Activated T-helper 9 cell treated with anti-CD3 and anti-CD28 coated beads, Interleukin-2, amount 50 U/mL, for 16 hours (primary cell): Measurements from ENCODE around the gene MMP24.
"Not testable (repeated sequence)": the region's sequence is repeated elsewhere in the genome, so short reads cannot be mapped to it uniquely, and the experiment has no call there.

Experiments
- DNase-seq: peaks from one replicate; pipeline ENCODE4 v3.0.0-alpha.2; 2020; ENCODE audit warnings: low read depth

MMP24 gene

DNA sequence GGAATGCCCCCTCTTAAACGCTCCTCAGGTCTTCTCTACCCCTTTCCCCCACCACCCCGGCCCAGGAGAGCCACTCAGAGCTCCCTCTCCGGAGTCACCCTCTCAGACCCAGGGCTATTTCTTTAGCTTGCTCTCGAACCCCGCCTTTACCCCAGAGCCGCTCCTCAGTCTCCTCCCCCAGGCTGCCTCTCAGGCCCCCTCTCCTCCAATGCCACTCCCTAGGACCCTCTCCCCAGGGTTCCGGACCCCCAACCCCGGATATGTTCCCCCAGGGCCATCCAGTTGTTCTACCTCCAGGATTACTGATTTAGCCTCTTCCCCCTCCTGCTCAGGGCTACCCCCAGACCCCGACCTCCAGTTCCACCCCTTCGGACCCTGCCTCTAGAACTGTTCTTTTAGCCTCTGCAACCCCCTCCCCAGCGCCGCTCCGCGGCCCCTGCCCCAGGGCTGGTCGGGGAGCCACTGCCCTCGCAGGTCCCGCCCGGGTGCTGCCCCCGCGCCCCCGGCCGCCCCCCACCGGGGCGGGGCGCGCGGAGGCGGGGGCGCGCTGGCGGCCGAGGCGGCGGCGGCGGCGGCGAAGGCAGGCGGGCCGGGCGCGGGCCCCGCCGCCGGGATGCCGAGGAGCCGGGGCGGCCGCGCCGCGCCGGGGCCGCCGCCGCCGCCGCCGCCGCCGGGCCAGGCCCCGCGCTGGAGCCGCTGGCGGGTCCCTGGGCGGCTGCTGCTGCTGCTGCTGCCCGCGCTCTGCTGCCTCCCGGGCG is at the start of gene MMP24:
Gene MMP24 (plus strand): TSS at position 565 of the 758 bp plus-strand sequence. CDS start 49 bp downstream, at position 614.
- no peak for DNase-seq

DNA sequence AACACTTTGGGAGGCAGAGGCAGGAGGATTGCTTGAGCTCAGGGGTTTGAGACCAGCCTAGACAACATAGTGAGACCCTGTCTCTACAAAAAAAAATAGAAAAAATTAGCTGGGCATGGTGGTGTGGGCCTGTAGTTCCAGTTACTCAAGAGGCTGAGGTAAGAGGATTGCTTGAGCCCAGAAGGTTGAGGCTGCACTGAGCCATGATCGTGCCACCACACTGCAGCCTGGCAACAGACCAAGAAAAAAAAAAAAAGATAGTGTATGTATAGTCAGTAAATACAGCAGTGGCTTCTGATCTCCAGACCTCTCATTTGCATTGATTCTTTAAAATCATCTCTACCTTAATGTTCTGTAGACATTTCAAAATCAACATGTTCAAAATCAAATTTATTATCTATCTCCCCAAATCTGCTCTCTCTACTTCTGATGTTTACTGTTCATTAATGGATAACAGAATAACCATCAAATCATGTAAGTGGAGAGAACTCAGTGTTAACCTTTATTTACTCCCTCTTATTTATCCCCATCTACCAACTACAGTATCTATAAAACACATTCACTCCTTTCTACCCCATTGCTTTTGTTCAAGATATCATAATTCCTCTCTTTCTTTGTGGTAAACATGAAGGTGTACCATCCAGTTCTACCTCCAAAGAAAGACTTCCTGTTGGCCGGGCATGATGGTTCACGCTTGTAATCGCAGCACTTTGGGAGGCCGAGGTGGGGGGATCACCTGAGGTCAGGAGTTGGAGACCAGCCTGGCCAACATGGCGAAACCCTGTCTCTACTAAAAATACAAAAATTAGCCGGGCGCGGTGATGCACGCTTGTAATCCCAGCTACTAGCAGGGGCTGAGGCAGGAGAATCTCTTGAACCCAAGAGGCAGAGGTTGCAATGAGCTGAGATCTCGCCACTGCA is 46.9 kb upstream of the MMP24 start:
- DNase-seq, result no peak

DNA sequence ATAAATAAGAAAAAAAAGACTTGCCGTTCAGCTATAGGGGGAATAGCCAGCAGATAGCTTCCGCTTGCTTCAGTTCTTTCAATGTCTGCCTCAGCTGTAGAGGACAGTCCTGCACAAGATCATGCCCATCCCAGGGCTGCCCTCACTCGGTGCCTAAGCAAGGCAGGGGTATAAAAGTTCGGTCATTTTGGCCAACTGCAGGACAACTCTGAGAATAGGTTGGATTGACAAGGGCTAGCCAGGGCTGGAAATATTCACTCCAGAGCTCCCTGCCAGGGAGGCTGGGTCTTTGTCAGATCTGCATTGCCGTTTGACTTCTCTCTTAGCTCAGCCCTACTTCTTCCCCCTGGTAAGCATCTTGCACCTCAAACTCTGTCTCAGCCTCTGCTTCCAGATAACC is 46.2 kb upstream of the MMP24 start:
- no peak for DNase-seq

DNA sequence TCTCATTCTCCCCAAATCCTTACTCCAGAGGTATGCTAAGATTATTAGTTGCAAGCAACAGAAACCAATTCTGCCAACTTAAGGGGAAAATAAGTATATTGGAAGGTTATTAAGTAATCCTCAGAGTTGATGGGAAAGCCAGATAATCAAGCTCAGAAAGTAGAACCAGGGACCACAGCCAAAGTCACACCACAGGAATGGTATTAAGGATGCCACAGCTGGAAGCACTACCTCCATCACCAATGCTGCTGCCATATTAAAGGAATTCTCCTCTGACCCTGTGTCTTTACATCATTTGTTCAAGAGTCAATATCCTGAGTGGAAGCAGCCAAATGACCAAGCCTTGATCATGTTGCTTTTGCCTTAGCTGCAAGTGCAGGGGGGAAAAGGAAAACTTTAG is 44.8 kb upstream of the MMP24 start:
- no peak for DNase-seq

DNA sequence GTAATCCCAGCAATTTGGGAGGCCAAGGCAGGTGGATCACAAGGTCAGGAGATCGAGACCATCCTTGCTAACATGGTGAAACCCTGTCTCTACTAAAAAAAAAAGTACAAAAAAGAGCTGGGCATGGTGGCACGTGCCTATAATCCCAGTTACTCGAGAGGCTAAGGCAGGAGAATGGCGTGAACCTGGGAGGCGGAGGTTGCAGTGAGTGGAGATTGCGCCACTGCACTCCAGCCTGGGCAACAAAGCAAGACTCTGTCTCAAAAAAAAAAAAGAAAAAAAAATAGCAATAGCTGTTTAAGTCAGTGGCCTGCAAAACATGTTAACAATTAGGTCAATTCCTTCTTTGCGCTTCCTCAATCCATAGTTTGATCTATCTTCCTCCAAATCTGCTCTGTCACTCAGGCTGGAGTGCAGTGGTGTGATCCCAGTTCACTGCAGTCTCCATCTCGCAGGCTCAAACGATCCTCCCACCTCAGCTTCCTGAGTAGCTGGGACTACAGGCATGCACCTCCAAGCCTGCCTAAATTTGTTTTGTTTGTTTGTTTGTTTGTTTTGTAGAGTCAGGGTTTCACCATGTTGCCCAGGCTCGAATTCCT is 39.7 kb upstream of the MMP24 start:
- DNase-seq, result not testable (repeated sequence)

DNA sequence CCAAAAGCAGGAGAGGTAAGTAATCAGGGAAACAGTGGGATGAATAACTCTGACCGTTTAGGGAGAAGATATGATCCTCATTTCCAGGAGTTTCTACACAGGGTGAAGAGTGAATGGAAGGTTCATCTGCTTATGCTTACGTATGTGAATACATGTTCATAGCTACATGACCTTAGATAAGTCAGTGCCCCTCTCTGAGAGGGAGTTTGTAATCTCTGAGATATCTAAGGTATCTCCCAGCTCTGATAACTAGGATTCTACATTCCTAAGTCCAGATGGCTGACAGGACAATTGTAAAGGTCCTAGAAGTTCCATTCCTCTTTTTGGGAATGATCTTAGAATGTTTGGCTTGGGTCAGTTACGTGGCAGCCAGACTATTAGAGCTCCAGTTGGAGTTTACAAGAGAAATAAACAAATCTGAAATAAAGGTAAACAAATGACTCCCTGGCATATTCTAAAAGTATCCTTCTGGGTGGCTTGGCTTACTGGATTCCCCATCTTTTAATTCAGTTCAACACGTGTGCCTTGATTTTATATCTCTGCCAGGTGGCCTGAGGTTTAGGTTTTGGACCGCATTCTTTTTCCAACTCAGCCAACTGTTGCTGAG is 38.8 kb upstream of the MMP24 start:
- DNase-seq, result no peak

DNA sequence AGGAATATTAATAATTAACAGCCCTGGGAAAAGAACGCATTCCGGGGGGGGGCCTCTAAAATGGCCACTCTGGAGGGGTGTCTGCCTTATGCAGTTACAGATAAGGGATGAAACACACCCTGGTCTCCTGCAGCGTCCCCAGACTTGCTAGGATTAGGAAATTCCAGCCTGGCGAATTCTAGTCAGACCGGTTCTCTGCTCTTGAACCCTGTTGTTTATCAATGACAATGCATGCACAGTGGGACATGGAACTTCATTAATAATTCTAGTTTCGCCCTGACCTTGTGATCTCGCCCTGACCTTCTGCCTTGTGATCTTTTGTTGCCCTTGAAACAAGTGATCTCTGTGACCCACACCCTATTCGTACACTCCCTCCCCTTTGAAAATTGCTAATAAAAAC is 37.3 kb upstream of the MMP24 start:
- not testable (repeated sequence) for DNase-seq

DNA sequence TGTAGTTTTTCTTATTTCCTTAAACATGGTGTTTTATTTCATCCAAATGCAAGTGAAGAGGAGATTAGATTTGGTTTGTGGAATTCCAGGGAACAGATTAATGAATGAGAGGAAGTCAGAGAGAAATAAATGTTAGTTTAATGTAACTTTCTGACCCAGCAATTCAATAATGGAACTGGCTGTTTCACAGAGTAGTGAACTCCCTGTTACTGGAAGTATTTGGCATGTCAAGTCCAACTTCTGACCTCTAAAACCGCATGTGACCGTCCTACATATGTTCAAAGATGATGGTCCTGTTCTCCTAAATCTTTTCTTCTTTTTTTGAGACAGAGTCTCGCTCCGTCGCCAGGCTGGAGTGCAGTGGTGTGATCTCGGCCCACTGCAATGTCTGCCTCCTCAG is 35.9 kb upstream of the MMP24 start:
- DNase-seq, result no peak

DNA sequence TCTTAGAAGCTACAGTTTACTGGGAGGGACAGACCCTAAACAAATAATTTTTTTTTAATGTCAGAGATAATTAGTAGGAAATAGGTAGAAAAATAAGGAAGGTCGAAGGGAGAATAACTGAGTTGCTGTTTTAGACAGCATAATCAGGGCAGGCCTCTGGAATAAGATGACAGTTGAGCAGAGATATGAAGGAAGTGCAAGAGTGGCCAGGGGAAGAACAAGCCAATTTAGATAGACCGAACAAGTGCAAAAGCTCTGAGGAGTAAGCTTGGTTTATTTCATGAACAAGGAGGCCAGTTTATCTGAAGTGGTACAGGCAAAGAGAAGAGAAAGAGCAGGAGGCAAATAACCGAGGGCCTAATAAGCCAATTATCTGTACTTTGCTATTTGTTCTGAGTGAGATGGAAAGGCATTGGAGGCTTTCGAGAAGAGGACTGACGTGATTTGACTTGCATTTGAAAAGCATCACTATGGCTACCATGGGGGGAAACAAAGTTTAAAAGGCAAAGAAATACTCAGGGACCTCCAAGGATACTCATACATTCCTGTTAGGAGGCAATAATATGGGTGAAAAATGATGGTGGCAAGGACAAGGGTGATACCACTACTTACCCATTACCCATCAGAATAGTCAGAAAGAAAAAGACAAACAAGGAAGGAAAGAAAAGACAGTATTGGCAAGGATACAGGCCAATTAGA is 34.9 kb upstream of the MMP24 start:
- DNase-seq, result no peak

DNA sequence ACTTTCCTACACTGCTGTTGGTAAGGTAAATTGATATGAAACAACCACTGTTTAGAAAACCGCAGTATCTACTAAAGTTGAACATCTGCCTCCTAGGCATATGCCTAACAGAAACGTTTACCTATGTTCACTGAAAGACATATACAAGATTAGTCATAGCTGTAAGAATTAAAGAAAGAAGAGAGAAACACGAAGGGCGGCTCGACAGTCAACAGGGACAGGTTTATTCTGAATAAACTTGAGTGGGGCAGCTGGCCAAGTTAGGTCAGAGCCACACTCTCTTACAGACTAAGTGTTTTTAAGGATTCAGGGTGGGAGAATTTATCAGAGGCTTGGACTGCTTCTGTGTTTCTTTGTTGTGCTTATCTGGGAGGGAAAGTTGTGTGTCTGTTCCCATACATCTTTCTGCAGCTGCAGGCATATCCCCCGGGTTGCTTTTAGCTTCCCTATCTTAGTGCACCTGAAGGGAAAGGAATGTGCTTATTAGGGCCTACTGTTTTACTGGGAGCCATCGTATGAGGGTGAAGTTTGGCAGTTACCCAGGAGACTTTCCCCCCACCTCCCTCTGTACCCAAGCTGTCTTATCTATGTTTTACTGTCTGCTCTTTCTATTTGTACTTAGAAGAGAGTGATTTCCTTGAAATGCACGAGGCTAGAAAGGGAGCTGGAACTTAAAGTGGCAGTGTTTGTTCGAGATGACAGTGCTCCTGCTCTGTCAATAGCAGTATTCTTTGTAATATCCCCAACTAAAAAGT is 34.2 kb upstream of the MMP24 start:
- no peak for DNase-seq

DNA sequence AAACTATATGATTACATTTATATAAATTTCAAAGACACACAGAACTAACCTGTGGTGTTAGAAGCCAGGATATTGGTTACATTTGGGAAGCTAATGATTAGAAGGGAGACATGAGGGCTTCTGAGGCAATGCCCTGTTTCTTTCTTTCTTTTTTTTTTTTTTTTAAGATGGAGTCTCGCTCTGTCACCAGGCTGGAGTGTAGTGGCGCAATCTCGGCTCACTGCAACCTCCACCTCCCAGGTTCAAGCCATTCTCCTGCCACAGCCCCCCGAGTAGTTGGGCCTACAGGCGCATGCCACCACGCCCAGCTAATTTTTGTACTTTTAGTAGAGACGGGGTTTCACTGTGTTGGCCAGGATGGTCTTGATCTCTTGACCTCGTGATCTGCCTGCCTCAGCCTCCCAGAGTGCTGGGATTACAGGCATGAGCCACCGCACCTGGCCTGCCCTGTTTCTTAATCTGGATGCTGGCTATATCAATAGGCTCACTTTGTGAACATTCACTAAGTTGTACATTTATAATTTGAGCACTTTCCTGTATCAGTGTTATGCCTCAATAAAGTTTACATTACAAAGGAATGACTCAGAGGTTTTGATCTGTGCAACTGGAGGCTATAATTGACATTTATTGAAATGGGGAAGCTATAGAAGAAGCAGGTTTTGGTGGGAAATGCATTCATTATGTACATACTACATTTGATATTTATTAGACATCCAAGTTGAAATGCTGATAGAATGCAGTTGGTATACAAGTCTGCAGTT is 33.3 kb upstream of the MMP24 start:
- DNase-seq, result not testable (repeated sequence)

DNA sequence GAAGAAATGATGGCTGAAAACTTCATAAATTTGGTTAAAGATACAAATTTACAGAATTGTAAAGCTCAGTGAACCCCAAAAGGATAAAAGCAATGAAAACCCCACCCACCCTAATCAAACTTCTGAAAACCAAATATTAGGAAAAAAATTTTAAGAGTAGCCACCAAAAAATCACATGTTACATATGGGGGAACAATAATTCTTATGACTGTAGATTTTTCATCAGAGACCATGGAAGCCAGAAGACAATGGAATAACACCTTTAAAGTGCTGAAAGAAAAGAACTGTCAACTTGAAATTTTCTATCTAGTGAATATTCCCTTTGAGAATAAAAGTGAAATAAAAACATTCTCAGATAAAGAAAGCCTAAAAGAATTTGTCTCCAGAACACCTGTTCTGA is 30.2 kb upstream of the MMP24 start:
- no peak for DNase-seq

DNA sequence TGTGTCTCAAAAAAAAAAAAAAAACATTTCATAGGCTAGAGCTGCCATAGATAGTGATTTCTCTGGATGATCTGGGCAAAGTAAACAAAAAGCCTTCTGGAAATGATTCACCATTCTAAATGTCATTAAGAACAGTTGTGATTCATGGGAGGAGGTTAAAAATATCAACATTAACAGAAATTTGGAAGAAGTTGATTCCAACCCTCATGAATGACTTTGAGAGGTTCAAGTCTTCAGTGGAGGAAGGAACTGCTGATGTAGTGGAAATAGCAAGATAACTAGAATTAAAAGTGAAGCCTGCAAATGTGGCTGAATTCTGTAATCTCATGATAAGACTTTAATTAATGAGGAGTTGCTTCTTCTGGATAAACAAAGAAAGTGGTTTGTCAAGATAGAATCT is 26.8 kb upstream of the MMP24 start:
- DNase-seq, result no peak

DNA sequence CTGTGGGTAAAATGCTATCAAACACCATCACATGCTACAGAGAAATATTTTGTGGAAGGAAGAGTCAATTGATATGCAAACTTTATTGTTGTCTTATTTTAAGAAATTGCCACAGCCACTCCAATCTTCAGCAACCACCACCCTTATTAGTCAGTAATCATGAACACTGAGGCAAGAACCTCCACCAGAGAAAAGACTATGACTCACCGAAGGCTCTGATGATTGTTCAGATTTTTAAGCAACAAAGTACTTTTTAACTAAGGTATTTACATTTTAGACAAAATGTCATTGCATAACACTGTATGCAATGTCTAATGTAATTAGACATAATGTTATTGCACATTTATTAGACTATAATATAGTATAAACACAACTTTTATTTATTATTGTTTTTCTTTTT is 26.2 kb upstream of the MMP24 start:
- DNase-seq, result no peak

DNA sequence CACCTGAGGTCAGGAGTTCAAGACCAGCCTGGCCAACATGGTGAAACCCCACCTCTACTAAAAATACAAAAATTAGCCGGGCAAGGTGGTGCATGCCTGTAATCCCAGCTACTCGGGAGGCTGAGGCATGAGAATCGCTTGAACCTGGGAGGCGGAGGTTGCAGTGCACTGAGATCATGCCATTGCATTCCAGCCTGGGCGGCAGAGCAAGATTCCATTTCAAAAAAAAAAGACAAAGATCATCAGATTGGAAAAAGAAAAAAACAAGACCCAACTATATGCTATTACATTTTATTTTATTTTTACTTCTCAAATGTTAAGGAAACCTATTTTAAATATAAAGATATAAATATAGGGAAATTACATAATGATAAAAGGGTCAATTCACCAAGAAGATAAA is 25.0 kb upstream of the MMP24 start:
- DNase-seq, result not testable (repeated sequence)

DNA sequence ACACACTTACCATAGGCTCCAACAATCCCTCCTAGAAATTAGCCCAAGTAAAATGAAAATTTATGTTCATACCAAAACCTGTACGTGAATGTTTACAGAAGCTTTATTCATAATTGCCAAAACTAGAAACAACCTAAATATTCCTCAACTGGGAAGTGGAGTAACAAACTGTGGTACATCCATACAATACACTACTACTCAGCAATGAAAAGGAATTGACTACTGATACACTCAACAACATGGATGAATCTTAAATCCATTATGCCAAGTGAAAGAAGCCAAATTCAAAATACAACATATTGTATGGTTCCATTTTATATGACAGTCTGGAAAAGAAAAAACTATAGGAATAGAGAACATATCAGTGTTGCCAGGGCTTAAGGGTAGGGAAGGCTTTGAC is 19.7 kb upstream of the MMP24 start:
- no peak for DNase-seq

DNA sequence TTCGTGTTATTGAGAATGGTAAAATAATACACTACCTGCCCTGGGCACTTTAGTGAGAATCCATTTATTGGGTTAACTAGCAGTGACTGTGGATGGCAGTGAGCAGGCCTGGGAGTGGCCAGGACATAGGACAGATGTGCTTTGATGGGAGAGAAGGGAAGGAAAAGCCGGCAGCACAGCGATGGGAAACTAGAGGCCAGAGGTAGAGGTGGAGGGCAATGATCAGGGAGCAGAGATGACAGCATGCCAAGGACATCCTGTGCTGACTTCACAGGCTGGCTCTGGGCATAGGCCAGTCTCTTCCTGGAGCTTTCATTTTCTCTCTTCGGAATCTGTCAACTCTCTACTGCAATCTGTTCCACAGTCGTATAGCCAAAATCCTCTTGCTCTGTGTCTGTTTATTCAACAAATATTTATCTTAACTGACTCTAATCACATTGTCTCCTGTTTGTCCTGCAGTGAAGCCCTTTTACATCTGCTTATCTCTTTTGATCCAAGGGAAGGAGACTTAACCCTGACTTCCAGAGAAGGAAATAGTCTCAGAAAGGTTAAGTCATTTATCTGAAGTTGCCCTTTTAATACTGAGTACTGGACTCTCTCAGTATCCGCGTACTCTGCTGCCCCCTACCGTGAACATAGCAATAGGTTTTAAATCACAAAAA is 18.4 kb upstream of the MMP24 start:
- peak; percentile 58 for DNase-seq

DNA sequence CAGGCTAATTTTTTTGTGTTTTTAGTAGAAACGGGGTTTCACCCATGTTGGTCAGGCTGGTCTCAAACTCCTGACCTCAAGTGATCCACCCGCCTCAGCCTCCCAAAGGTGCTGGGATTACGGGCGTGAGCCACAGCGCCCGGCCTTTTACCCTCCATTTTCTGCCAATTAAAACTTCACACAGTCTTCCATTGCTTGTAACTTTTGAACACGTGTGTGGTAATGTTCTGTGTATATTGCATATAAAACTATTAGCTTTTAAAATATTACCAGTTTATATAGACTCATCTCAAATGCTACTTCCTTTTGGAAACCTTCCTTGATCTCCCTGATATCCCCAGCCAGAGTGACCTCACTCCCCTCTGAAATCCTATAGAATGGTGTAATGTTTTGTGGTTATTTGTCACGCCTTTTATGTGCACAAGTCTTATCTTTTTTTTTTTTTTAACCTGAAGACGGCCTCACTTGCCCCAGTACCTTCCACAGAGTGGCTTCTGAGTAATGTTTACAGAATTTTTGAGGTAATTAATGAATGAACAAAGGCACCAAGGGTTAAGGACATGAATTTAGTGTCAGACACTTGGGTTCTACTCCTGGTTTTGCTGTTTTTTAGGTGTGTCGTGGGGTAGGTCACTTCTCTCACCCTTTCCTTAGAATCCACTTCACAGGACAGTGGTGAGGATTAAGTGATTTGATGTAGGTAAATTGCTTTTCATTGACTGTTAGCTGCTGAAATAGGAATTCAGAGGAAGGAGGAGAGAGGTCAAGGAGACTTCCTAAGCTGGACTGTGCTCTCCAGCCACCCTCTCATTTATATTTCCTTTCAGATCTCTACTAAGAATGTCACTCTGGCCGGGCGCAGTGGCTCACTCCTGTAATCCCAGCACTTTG is 11.2 kb upstream of the MMP24 start:
- no peak for DNase-seq

DNA sequence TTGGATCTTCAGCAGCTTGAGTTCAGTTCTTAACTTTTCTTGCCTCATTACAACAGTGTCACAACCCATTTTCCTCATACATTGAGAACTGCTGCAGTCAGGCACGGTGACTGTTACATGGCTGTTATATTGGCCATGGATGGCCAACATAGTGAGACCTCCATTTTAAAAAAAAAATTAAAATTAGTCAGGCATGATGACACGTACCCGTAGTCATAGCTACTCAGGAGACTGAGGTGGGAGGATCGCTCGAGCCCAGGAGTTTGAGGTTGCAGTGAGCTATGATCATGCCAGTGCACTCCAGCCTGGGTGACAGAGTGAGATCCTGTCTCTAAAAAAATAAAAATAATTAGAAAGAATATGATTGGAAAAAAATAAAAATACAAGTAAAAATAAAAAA is 9.9 kb upstream of the MMP24 start:
- no peak for DNase-seq
